HG03039 (cell line): ENCODE data around the gene SORCS2.
"Not testable (repeated sequence)": the region's sequence is repeated elsewhere in the genome, so short reads cannot be mapped to it uniquely, and the experiment has no call there.

Source experiments
- ATAC-seq: cut with Tn5 transposase; IDR thresholded peaks from one replicate; pipeline ENCODE4 v1.9.1; 2021; ENCODE audit warnings: mild to moderate bottlenecking, moderate library complexity; ENCODE audit not compliant: unreplicated experiment

Gene SORCS2

GRCh38 chr4:7559741-7560395 lies 367.5 kb downstream of the SORCS2 start:
- ATAC-seq, result no peak

GRCh38 chr4:7561557-7561956 lies 369.2 kb downstream of the SORCS2 start:
- no peak for ATAC-seq

GRCh38 chr4:7564242-7564641 lies 371.9 kb downstream of the SORCS2 start:
- no peak for ATAC-seq

- ATAC-seq, result no peak
Observed at GRCh38 chr4:7565483-7565882, 373.1 kb downstream of the SORCS2 start.

GRCh38 chr4:7569810-7570783 lies 377.8 kb downstream of the SORCS2 start:
- ATAC-seq, result no peak

- ATAC-seq, result no peak
Observed at GRCh38 chr4:7571001-7571400, 378.7 kb downstream of the SORCS2 start.

GRCh38 chr4:7571701-7572100 lies 379.4 kb downstream of the SORCS2 start:
- ATAC-seq, result no peak

- ATAC-seq, result no peak
Observed at GRCh38 chr4:7572894-7573293, 380.6 kb downstream of the SORCS2 start.

GRCh38 chr4:7573576-7574091 lies 381.3 kb downstream of the SORCS2 start:
- ATAC-seq, result no peak

- no peak for ATAC-seq
Observed at GRCh38 chr4:7574287-7575014, 382.1 kb downstream of the SORCS2 start.

- ATAC-seq, result no peak
Observed at GRCh38 chr4:7575426-7575825, 383.1 kb downstream of the SORCS2 start.

GRCh38 chr4:7577361-7578039 lies 385.2 kb downstream of the SORCS2 start:
- not testable (repeated sequence) for ATAC-seq

GRCh38 chr4:7581477-7581876 lies 389.1 kb downstream of the SORCS2 start:
- no peak for ATAC-seq

GRCh38 chr4:7582313-7583097 lies 390.2 kb downstream of the SORCS2 start:
- ATAC-seq, result no peak

- ATAC-seq, result no peak
Observed at GRCh38 chr4:7584098-7584497, 391.8 kb downstream of the SORCS2 start.

- ATAC-seq, result no peak
Observed at GRCh38 chr4:7584606-7585159, 392.3 kb downstream of the SORCS2 start.

GRCh38 chr4:7585768-7586167 lies 393.4 kb downstream of the SORCS2 start:
- ATAC-seq, result no peak

- ATAC-seq, result no peak
Observed at GRCh38 chr4:7587433-7588405, 395.4 kb downstream of the SORCS2 start.
